Prostate gland (tissue), 2 donors: ENCODE results near the gene NKAPL. TPM values are rescaled to one million over a fixed set of nuclear protein-coding genes. Genes with fewer than 3 reads are reported as not detected.
A peak's percentile ranks its signal among the peaks of the same experiment; 100 is the strongest.

Experiments
- DNase-seq: peaks from one replicate; pipeline ENCODE4 v3.0.0-alpha.2; 2019; ENCODE audit warnings: low spot score
- H3K27ac ChIP-seq, 2 donors: fragments of 200-600 bp; sonication (generic); 2 replicates each; pipeline ENCODE4 v1.5.1; 2017 to 2019
- H3K27me3 ChIP-seq: fragments of 200-600 bp; sonication (generic); replicated peaks from 2 replicates; pipeline ENCODE4 v1.5.1; 2019; ENCODE audit not compliant: insufficient read depth
- H3K36me3 ChIP-seq, 2 donors: fragments of 200-600 bp; sonication (generic); 1 replicate in 1 of 2; 2 replicates in 1 of 2; pipeline versions ENCODE4 v1.5.1 to v1.8.1; 2017 to 2019
- H3K4me1 ChIP-seq: fragments of 200-600 bp; sonication (generic); replicated peaks from 2 replicates; pipeline ENCODE4 v1.5.1; 2019
- H3K4me3 ChIP-seq, 2 donors: fragments of 200-600 bp; sonication (generic); 2 replicates each; pipeline ENCODE4 v1.5.1; 2017 to 2019
- H3K9me3 ChIP-seq: fragments of 200-600 bp; sonication (generic); 2 replicates; pipeline ENCODE4 v1.5.1; 2017
- POLR2A ChIP-seq: fragments of 450-650 bp; IDR thresholded peaks from one replicate; pipeline ENCODE4 v1.6.1; 2016; ENCODE audit warnings: antibody characterized with exemption, mild to moderate bottlenecking
- POLR2AphosphoS5 ChIP-seq: sonication (generic); formaldehyde crosslinking; IDR thresholded peaks from one replicate; pipeline ENCODE4 v1.6.1; 2017; ENCODE audit warnings: antibody characterized with exemption
- WGBS: methylation state at CpG from one replicate; pipeline ENCODE4 v1.1.5; 2018; 5-methylcytosine and 5-hydroxymethylcytosine counted together
- intact Hi-C: fragments of 100-400 bp; cut with DNase I; formaldehyde crosslinking; loops from one replicate; pipeline ENCODE4 v1.14.2; 2022
- total RNA-seq, 2 donors: library from RNA; depleted of rRNA; stranded (reverse); fragments of >200 nt; gene quantifications; one replicate each; pipeline ENCODE4 v1.1.0, GENCODE V29; 2016
- TF ChIP-seq, protein P1 (sequence below), 4 experiments: fragments of 200-600 bp in 2 of 4; fragments of 450-650 bp in 2 of 4; sonication (generic) in 2 of 4; IDR thresholded peaks; 1 replicate in 3 of 4; 2 replicates in 1 of 4; pipeline ENCODE4 v1.5.1; 2016 to 2019; ENCODE audit warnings: antibody characterized with exemption in 4 of 4, mild to moderate bottlenecking in 2 of 4, moderate library complexity in 2 of 4

Gene NKAPL
- total RNA-seq, 2 donors from 2014 or later, result 0.14 to 3.9 TPM

- peaks cover 0 to 6% of the 10 kb centered on the region in 2 donors for H3K36me3 ChIP-seq
- no peaks in the 10 kb centered on the region for H3K27me3 ChIP-seq
- no peak overlapping the region for H3K4me3 ChIP-seq
- no peaks in the 10 kb centered on the region for H3K4me1 ChIP-seq
- intact Hi-C loops, result no loop called here
- H3K9me3 ChIP-seq, result no peaks in the 10 kb centered on the region
- H3K27ac ChIP-seq, result no peak overlapping the region
- no peak for DNase-seq
- WGBS, result 86% methylated on average over 6 of the region's 6 CpGs
- no peak for TF ChIP-seq POLR2A
Measured at GRCh38 chr6:28245206-28245941, 13.7 kb upstream of the NKAPL start.

DNA sequence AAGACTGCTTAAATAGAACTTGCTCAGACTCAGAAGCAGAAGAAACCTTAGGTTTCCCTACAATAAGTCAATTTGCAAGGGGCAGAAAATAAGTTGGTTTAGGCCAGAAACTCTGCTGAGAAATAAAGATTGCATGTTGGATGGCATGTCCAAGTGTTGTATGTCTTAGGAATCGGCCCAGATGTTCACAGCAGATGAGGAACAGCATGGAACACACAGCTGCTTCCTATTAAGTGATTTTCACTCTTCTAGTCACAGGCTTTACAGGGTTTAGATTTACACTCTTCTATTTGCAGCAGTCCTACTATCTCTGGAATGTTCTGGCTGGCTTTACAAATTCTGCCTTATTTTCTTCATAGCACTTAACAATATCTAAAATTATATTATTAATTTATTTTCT lies 10.2 kb upstream of the NKAPL start:
- H3K27me3 ChIP-seq, result no peaks in the 10 kb centered on the region
- TF ChIP-seq, protein P1, sequence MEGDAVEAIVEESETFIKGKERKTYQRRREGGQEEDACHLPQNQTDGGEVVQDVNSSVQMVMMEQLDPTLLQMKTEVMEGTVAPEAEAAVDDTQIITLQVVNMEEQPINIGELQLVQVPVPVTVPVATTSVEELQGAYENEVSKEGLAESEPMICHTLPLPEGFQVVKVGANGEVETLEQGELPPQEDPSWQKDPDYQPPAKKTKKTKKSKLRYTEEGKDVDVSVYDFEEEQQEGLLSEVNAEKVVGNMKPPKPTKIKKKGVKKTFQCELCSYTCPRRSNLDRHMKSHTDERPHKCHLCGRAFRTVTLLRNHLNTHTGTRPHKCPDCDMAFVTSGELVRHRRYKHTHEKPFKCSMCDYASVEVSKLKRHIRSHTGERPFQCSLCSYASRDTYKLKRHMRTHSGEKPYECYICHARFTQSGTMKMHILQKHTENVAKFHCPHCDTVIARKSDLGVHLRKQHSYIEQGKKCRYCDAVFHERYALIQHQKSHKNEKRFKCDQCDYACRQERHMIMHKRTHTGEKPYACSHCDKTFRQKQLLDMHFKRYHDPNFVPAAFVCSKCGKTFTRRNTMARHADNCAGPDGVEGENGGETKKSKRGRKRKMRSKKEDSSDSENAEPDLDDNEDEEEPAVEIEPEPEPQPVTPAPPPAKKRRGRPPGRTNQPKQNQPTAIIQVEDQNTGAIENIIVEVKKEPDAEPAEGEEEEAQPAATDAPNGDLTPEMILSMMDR (IDR thresholded peaks at IDR 0.05), result no peak
- TF ChIP-seq POLR2AphosphoS5 (no peak), POLR2A (no peak)
- DNase-seq, result no peak
- H3K4me3 ChIP-seq, result no peak overlapping the region
- WGBS, result 76% methylated on average over 1 of the region's 1 CpG
- no peaks in the 10 kb centered on the region for H3K9me3 ChIP-seq
- H3K4me1 ChIP-seq, result no peaks in the 10 kb centered on the region
- H3K27ac ChIP-seq, result no peak overlapping the region
- intact Hi-C loops, result no loop called here
- H3K36me3 ChIP-seq, result peaks cover 0 to 6% of the 10 kb centered on the region in 2 donors

DNA sequence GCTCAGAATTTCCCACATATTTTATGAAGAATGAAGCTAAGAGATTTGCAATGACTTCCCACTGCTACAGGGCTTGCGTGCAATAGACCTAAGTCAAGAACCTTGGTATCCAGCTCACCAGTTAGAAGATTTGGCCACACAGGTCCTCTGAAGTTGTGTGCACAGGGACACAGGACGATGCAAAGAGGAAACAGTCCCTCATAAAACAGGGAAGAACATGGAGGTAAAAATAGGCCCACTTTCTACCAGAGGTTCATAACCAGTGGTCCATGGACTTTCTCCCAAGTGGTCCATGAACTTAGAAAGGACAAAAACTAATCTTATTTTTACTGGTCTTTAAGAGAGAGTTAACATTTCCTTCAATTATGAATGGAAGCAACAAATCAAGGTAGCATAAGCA lies 8.3 kb upstream of the NKAPL start:
- TF ChIP-seq POLR2AphosphoS5, result no peak
- TF ChIP-seq, protein P1 (IDR thresholded peaks at IDR 0.05), result no peak
- no peak for TF ChIP-seq POLR2A
- Histone ChIP-seq H3K27me3 (no peaks in the 10 kb centered on the region), H3K36me3 (peaks cover 0 to 1% of the 10 kb centered on the region in 2 donors), H3K4me1 (no peaks in the 10 kb centered on the region), H3K4me3 (peak overlapping the region in 1 of 2 donors; percentile 66), H3K9me3 (no peaks in the 10 kb centered on the region), H3K27ac (no peak overlapping the region)
- DNase-seq, result no peak
- WGBS, result 71% methylated on average over 2 of the region's 2 CpGs
- intact Hi-C loops, result loop anchor here (10.0 kb wide), 1 partner anchor 116 kb away; no protein-coding TSS in a partner anchor

- TF ChIP-seq, protein P1 (IDR thresholded peaks at IDR 0.05), result no peak
- TF ChIP-seq POLR2A (no peak), POLR2AphosphoS5 (no peak)
- Histone ChIP-seq H3K9me3 (no peaks in the 10 kb centered on the region), H3K36me3 (no peaks in the 10 kb centered on the region), H3K27me3 (no peaks in the 10 kb centered on the region), H3K4me1 (no peaks in the 10 kb centered on the region), H3K27ac (peak overlapping the region; percentile 26 to 35), H3K4me3 (peak overlapping the region; percentile 66 to 67)
- no peak for DNase-seq
- intact Hi-C loops, result loop anchor here (10.0 kb wide), 1 partner anchor 117 kb away; no protein-coding TSS in a partner anchor
- WGBS, result 0% methylated on average over 19 of the region's 25 CpGs
Measured at GRCh38 chr6:28251661-28252008, 7.5 kb upstream of the NKAPL start.

- H3K9me3 ChIP-seq, result no peaks in the 10 kb centered on the region
- H3K4me3 ChIP-seq, result peak within 1 kb of the TSS; percentile 66 to 67
- H3K27ac ChIP-seq, result peak within 1 kb of the TSS; percentile 26 to 35
- intact Hi-C loops, result loop anchor here (10.0 kb wide), 1 partner anchor 117 kb away; no protein-coding TSS in a partner anchor
- no peaks in the 10 kb centered on the region for H3K4me1 ChIP-seq
- H3K36me3 ChIP-seq, result no peaks in the 10 kb centered on the region
- no peaks in the 10 kb centered on the region for H3K27me3 ChIP-seq
- TF ChIP-seq POLR2AphosphoS5, result peak; percentile 83
- TF ChIP-seq, protein P1 (IDR thresholded peaks at IDR 0.05), result no peak
- WGBS, result 8% methylated on average over 14 of the region's 14 CpGs
- peak; percentile 66 for DNase-seq
Measured at GRCh38 chr6:28252009-28252975, 6.8 kb upstream of the NKAPL start, which contains the start of gene ZKSCAN4. ZKSCAN4 (minus strand) TSS chr6:28252269; CDS start chr6:28251980, 289 bp downstream.
